Measurements from ENCODE around the gene RAP1GAP. TPM values are rescaled to one million over a fixed set of nuclear protein-coding genes. Genes with fewer than 3 reads are reported as not detected.

RAP1GAP gene
- total RNA-seq, 1 experiment from 2014 or later, result 13.4 TPM

- Histone ChIP-seq H3K9me3 (ENCODE audit: control insufficient read depth in 1 of 2, insufficient read depth in 1 of 2, low read depth in 1 of 2, low read length in 2 of 2) (no peaks in the 10 kb centered on the region), H4K20me1 (ENCODE audit: insufficient read depth) (no peaks in the 10 kb centered on the region), H3K36me3 (ENCODE audit: control insufficient read depth in 1 of 2, insufficient read depth in 2 of 2, low read length in 2 of 2) (no peaks in the 10 kb centered on the region), H3K4me2 (ENCODE audit: low read length) (no peak overlapping the region), H3K4me1 (ENCODE audit: control insufficient read depth in 1 of 2, insufficient read depth in 2 of 2, low read length in 2 of 2) (peaks cover 12 to 27% of the 10 kb centered on the region in 2 experiments; a peak in 3 of 4 replicates), H3K9ac (ENCODE audit: low read length) (no peak overlapping the region), H2AFZ (ENCODE audit: low read depth, low read length, poor library complexity, severe bottlenecking) (no peak overlapping the region), H3K27me3 (ENCODE audit: insufficient read depth, low read length) (no peaks in the 10 kb centered on the region), H3K9me2 (ENCODE audit: insufficient read depth) (no peaks in the 10 kb centered on the region), H3K4me3 (replicated peaks in 1 of 2; ENCODE audit: low read depth in 1 of 2, low read length in 2 of 2) (no peak overlapping the region), H3K27ac (ENCODE audit: low read depth, low read length) (no peak overlapping the region), H3K79me2 (ENCODE audit: insufficient read depth, low read length) (no peaks in the 10 kb centered on the region)
- DNase-seq (ENCODE audit: low read depth, low spot score) (no peak), ATAC-seq (no peak)
- ChIA-PET RAD21 (ENCODE audit: low non-redundant PET in 1 of 2, low total read pairs in 2 of 2, uncharacterized antibody in 2 of 2, unreplicated experiment in 2 of 2) (no interaction called here), POLR2A (no interaction called here), CTCF (interaction anchor here (0.8 to 2.4 kb wide), 2 partner anchors 202 to 340 kb away, joined by 3 to 14 read pairs; no protein-coding TSS in a partner anchor)
- no TSS peak for BruUV-seq (replicated peaks)
- TF ChIP-seq EGR1 (IDR thresholded peaks at IDR 0.05; ENCODE audit: low read depth) (no peak), SP1 (IDR thresholded peaks at IDR 0.05; ENCODE audit: low read depth) (no peak), CBX3 (IDR thresholded peaks at IDR 0.05; ENCODE audit: low read depth) (no peak), RAD21 (IDR thresholded peaks at IDR 0.05; ENCODE audit: low read depth) (no peak), ELF1 (IDR thresholded peaks at IDR 0.05; ENCODE audit: borderline replicate concordance, low read depth) (no peak), ZNF274 (IDR thresholded peaks at IDR 0.05; ENCODE audit: low read depth, low read length) (no peak), YY1 (IDR thresholded peaks at IDR 0.05; ENCODE audit: extremely low read depth, insufficient replicate concordance, low read depth, low read length) (no peak), REST (IDR thresholded peaks at IDR 0.05; ENCODE audit: low read depth) (no peak), SIN3A (IDR thresholded peaks at IDR 0.05; ENCODE audit: low read depth) (no peak), ZFX (IDR thresholded peaks at IDR 0.05) (no peak)
- intact Hi-C loops (cut with micrococcal nuclease), result loop anchor here (5.0 kb wide), 1 partner anchor 341 kb away; no protein-coding TSS in a partner anchor
Measured at GRCh38 chr1:21572735-21573277, 96.4 kb downstream of the RAP1GAP start.

All from HCT116 (cell line).